Epithelial cell of proximal tubule (primary cell): ENCODE results near the gene CLDN20. TPM values are rescaled to one million over a fixed set of nuclear protein-coding genes. Genes with fewer than 3 reads are reported as not detected.
"Not testable (repeated sequence)": the region's sequence is repeated elsewhere in the genome, so short reads cannot be mapped to it uniquely, and the experiment has no call there.

Source experiments
- DNase-seq: peaks from one replicate; pipeline ENCODE4 v3.0.0-alpha.2; 2011; ENCODE audit warnings: low read depth
- H3K4me3 ChIP-seq: 2 replicates; pipeline ENCODE4 v1.5.1; 2011; ENCODE audit warnings: low read depth, mild to moderate bottlenecking, low read length
- CTCF ChIP-seq: conservative IDR thresholded peaks from 2 replicates; pipeline ENCODE4 v1.5.1; 2012; ENCODE audit warnings: low read depth, mild to moderate bottlenecking, low read length
- total RNA-seq: library from RNA; depleted of rRNA; stranded (reverse); fragments of >200 nt; gene quantifications from 2 replicates; pipeline ENCODE4 v1.2.3, GENCODE V29; 2015

CLDN20 gene
- total RNA-seq, result not detected in 2 replicates

- H3K4me3 ChIP-seq, result no peak within 1 kb of the TSS
- TF ChIP-seq CTCF, result no peak
- no peak for DNase-seq
Observed at GRCh38 chr6:155263373-155264063, at the start of gene CLDN20. CLDN20 (plus strand) TSS chr6:155264013; CDS start chr6:155275720, 11,707 bp downstream.

- no peak overlapping the region for H3K4me3 ChIP-seq
- TF ChIP-seq CTCF, result no peak
- no peak for DNase-seq
Observed at GRCh38 chr6:155215906-155216305, 47.9 kb upstream of the CLDN20 start.

DNA sequence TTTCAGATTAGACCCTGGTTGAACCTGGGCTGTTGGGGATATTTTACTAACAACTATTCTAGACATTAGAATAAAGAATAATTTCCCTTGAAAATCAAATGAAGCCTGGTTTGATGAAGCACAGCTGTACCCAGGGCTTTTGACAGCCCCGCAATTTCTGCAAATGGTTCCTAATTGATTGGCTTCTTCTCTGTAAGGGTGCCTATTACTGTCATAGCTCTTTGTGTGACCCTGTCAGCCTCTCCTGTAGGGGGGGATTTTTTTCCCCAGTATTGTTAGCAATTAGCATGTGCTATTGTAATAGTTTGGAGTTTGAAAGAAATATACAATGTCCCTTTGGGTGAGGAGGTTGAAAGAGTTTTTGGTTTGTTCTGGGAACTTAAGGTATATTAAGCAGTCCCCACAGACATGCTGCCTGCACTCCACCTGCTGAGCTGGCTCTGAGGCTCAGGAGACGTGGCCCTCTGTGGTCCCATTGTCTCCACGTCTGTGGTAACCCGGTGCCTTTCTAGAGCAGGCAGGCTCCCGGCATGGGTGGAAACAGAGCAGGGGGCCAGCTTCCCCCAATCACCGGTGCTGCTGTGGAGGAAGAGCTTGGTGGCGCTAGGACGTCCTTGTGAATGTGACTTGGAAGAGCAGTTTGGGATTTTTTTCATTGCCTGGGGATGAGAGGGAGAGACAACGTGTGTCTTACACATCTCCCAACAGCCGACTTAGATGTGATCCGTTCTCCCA, 47.3 kb upstream of the CLDN20 start:
- no peak for TF ChIP-seq CTCF
- no peak for DNase-seq
- no peak overlapping the region for H3K4me3 ChIP-seq

DNA sequence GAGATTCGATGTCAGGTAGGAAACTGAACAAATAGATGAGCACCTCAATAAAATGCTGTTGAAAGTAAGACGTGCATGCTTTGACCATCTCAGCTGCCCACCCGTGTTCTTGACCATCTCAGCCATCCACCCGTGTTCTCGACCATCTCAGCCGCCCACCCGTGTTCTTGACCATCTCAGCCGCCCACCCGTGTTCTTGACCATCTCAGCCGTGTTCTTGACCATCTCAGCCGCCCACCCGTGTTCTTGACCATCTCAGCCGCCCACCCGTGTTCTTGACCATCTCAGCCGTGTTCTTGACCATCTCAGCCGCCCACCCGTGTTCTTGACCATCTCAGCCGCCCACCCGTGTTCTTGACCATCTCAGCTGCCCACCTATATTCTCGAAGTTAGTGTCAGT, 45.1 kb upstream of the CLDN20 start:
- not testable (repeated sequence) for DNase-seq, H3K4me3 ChIP-seq

DNA sequence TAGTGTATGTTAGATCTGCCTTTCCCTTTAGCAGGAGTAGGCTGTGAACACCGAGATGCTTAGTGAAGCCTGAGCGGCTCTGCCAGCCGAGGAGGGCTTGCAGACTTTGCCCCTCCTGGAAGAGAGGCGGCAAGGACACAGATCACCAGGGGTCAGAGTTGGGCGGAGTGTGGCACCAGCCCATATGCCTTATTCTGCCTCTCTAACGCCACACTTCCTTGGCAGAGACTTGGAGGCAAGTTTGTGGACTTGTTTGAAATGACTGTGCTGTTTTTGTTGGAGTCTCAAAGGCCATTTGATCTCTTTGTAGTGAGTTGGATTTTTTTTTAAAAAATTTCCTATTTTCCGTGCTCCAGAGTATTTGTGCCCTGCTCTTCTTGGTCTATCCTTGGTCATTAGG, 44.5 kb upstream of the CLDN20 start:
- no peak for TF ChIP-seq CTCF
- no peak overlapping the region for H3K4me3 ChIP-seq
- no peak for DNase-seq

- no peak for TF ChIP-seq CTCF
- DNase-seq, result no peak
- H3K4me3 ChIP-seq, result no peak overlapping the region
Observed at GRCh38 chr6:155219858-155220301, 43.9 kb upstream of the CLDN20 start.

GRCh38 chr6:155221086-155221485, 42.7 kb upstream of the CLDN20 start:
- H3K4me3 ChIP-seq, result no peak overlapping the region
- no peak for DNase-seq
- TF ChIP-seq CTCF, result no peak
